Transverse colon (tissue), 4 donors: ENCODE results near the gene KIF5B.

Experiments used
- CTCF ChIP-seq, 5 experiments: fragments of 200-600 bp in 3 of 5; fragments of 450-650 bp in 2 of 5; sonication (generic) in 3 of 5; IDR thresholded peaks; 1 replicate in 2 of 5; 2 replicates in 3 of 5; pipeline ENCODE4 v1.5.1; 2016 to 2017; ENCODE audit warnings: antibody characterized with exemption in 5 of 5, inconsistent platforms in 3 of 5, mild to moderate bottlenecking in 2 of 5, moderate library complexity in 1 of 5
- POLR2AphosphoS5 ChIP-seq, 3 donors: sonication (generic); formaldehyde crosslinking; IDR thresholded peaks; one replicate each; pipeline ENCODE4 v1.6.1; 2016; ENCODE audit warnings: antibody characterized with exemption in 3 of 3

- TF ChIP-seq CTCF (IDR thresholded peaks at IDR 0.05) (no peak), POLR2AphosphoS5 (IDR thresholded peaks at IDR 0.05) (no peak)
These were observed 4.3 kb downstream of the KIF5B start for GRCh38 chr10:32051926-32052325.
